ENCODE data around the gene OLA1. TPM values are rescaled to one million over a fixed set of nuclear protein-coding genes. Genes with fewer than 3 reads are reported as not detected.

Gene OLA1
- total RNA-seq, 4 donors from 2014 or later = 47.1 to 62.7 (median 55.6) TPM

DNA sequence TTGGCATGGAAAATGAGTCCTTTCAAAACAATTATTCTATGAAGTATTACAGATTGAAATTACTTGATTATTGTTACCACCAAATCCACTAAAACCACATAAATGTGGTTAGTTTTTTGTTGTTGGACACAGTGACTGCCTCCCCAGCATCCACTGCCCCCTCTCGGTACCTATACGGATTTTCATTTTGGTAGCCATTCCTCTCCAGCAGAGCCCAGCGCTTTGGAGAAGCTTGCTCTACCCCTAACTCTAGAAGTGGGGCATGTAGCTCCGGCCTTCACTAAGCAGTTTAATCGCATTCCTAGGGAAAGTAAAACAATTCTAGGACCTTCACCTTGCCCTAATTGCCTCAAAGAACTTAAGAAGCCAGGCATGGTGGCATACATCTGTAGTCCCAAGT is 24.2 kb downstream of the OLA1 start:
- TF ChIP-seq, protein P1, sequence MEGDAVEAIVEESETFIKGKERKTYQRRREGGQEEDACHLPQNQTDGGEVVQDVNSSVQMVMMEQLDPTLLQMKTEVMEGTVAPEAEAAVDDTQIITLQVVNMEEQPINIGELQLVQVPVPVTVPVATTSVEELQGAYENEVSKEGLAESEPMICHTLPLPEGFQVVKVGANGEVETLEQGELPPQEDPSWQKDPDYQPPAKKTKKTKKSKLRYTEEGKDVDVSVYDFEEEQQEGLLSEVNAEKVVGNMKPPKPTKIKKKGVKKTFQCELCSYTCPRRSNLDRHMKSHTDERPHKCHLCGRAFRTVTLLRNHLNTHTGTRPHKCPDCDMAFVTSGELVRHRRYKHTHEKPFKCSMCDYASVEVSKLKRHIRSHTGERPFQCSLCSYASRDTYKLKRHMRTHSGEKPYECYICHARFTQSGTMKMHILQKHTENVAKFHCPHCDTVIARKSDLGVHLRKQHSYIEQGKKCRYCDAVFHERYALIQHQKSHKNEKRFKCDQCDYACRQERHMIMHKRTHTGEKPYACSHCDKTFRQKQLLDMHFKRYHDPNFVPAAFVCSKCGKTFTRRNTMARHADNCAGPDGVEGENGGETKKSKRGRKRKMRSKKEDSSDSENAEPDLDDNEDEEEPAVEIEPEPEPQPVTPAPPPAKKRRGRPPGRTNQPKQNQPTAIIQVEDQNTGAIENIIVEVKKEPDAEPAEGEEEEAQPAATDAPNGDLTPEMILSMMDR (IDR thresholded peaks at IDR 0.05; ENCODE audit: low read depth) = no peak

DNA sequence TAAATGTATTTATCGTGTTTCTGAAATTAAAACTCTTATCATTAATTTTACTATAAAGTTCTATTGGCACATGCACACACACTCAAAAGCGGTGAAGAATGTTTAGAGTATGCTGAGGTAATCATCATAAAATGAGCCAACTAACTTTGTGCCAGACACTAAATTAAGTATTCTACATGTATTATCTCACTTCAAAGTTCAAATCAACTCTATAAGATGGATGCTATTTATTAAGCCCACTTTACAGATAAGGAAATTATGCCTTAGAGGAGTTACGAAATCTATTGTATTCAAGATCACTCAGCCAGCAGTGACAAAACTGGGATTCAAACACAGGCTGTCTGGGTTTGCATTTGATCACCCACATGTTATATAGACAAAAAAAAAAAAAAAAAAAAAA is 24.9 kb downstream of the OLA1 start:
- TF ChIP-seq, protein P1 (IDR thresholded peaks at IDR 0.05; ENCODE audit: low read depth) = no peak

DNA sequence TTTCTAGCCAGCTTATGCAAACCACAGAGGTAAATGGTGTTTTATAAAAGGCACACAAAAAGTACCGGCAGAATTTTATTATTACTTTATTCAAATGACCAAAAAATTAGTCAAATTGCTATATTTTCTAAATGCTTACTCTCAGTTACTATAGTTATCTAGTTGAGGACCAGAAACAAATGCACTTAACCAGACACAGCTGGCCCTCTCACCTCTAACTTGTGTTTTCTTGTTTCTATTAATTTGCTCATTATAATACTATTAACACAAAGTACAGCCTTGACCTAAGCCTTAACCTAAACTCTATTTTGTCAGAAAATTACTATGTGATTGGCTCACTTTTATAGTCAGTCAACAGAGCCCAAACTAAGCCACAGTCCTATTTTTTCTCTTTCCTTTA is 26.2 kb downstream of the OLA1 start:
- TF ChIP-seq, protein P1 (IDR thresholded peaks at IDR 0.05; ENCODE audit: low read depth) = no peak

DNA sequence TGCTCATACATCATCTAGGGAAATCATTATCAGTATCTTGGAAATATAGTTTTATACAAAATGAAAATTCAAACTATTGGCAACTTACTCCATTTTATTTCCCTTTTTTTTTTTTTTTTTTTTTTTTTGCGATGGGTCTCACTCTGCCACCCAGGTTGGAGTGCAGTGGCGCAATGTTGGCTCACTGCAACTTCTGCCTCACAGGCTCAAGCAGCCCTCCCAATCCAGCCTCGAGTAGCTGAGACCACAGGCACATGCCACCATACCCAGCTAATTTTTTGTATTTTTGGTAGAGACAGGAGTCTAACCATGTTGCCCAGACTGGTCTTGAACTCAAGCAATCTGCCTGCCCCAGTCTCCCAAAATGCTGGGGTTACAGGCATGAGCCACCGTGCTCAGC is 29.0 kb downstream of the OLA1 start:
- TF ChIP-seq, protein P1 (IDR thresholded peaks at IDR 0.05; ENCODE audit: low read depth) = no peak

DNA sequence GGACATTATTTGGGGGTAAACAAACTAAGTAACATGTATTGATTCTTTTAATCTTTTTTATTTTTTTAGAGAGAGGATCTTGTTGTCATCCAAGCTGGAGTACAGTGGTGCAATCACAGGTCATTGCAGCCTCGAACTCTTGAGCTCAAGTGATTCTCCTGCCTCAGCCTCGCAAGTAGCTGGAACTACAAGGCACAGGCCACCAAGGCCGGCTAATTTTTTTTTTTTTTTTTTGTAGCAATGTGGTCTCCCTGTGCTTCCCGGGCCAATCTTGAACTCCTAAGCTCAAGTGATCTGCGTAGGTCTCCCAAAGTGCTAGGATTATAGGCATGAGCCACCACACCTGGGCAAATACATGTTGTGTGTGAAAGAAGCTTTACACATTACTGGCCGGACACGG is 29.6 kb downstream of the OLA1 start:
- TF ChIP-seq, protein P1 (IDR thresholded peaks at IDR 0.05; ENCODE audit: low read depth) = no peak

DNA sequence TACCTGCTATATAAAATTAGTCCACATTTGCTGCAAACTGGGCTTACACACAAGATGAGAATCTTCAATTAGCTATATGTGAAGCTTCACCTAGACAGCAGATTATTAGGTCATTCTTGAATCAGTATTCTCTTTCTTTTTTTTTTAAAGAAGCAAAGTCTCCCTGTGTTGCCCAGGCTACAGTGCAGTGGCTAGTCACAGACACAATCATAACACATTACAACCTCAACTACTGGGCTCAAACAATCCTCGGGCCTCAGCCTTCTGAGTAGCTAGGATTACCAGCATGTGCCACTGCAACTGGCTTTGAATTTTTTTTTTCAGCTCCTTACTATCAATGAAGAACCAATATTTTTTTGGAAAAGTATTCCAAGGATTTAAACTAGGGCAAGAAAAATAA is 30.5 kb downstream of the OLA1 start:
- TF ChIP-seq, protein P1 (IDR thresholded peaks at IDR 0.05; ENCODE audit: low read depth) = no peak

DNA sequence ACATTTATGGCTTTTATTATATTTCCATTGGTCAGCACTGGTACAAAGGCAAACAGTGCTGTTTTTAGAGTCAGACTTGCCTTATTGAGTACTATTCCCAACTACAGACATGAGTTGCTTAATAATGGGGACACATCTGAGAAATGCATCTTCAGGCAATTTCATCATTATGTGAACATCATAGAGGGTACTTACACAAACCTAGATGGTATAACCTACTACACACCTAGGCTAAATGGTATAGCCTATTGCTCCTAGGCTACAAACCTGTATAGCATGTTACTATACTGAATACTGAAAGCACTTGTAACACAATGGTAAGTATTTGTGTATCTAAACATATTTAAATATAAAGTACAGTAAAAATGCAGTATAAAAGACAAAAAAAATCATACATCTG is 36.4 kb downstream of the OLA1 start:
- TF ChIP-seq, protein P1 (IDR thresholded peaks at IDR 0.05; ENCODE audit: low read depth) = no peak

Data from subcutaneous adipose tissue (tissue), 4 donors.